Mucosa of descending colon (tissue), 3 donors: ENCODE results near the gene ARHGEF28. TPM values are rescaled to one million over a fixed set of nuclear protein-coding genes. Genes with fewer than 3 reads are reported as not detected.

Experiments
- ATAC-seq: fragments of 200-7000 bp; cut with Tn5 transposase; one replicate; pipeline ENCODE4 v1.9.1; 2020; ENCODE audit warnings: mild to moderate bottlenecking, moderate library complexity
- DNase-seq, 3 donors: peaks; one replicate each; pipeline ENCODE4 v3.0.0-alpha.2; 2020
- H3K36me3 ChIP-seq: fragments of 200-600 bp; one replicate; pipeline ENCODE4 v1.8.0; 2021; ENCODE audit warnings: low read depth, mild to moderate bottlenecking
- H3K4me1 ChIP-seq: fragments of 200-600 bp; one replicate; pipeline ENCODE4 v1.8.0; 2021; ENCODE audit warnings: low read depth, mild to moderate bottlenecking
- H3K4me3 ChIP-seq: fragments of 200-600 bp; one replicate; pipeline ENCODE4 v1.8.0; 2021; ENCODE audit warnings: mild to moderate bottlenecking
- H3K9me3 ChIP-seq: fragments of 200-600 bp; one replicate; pipeline ENCODE4 v1.8.0; 2021; ENCODE audit warnings: mild to moderate bottlenecking
- intact Hi-C, 2 donors: fragments of 100-400 bp; cut with DNase I in 1 of 2; cut with micrococcal nuclease in 1 of 2; formaldehyde crosslinking; loops; one replicate each; pipeline versions ENCODE4 v1.11.0 to v1.11.1; 2022; cut with DNase I, micrococcal nuclease
- long read RNA-seq, 2 donors: library from polyadenylated mRNA; unstranded; transcript quantifications; one replicate each; pipeline ENCODE4 v2.0.0, GENCODE V29; 2019 to 2021
- total RNA-seq, 3 donors: library from RNA; stranded (reverse); fragmentation: NEBNext Ultra II Directional in 2 of 3; extraction: Animal tissue kit (Norgen Biotek cat#: 25700) in 2 of 3; gene quantifications; one replicate each; pipeline versions ENCODE4 v1.2.1 to v1.2.4, GENCODE V29; 2021 to 2023
- TF ChIP-seq, protein P1 (sequence below): fragments of 200-600 bp; IDR thresholded peaks from one replicate; pipeline ENCODE4 v1.8.0; 2022; ENCODE audit warnings: antibody characterized with exemption, mild to moderate bottlenecking
- donor health status: DM: no; HTN: no; CAD: no; lungs with moderate emphysema.
- donor health status: DM: no; HTN: no; CAD: no.
- donor health status: DM: no; HTN: yes; CAD: no.

ARHGEF28 gene, protein sequence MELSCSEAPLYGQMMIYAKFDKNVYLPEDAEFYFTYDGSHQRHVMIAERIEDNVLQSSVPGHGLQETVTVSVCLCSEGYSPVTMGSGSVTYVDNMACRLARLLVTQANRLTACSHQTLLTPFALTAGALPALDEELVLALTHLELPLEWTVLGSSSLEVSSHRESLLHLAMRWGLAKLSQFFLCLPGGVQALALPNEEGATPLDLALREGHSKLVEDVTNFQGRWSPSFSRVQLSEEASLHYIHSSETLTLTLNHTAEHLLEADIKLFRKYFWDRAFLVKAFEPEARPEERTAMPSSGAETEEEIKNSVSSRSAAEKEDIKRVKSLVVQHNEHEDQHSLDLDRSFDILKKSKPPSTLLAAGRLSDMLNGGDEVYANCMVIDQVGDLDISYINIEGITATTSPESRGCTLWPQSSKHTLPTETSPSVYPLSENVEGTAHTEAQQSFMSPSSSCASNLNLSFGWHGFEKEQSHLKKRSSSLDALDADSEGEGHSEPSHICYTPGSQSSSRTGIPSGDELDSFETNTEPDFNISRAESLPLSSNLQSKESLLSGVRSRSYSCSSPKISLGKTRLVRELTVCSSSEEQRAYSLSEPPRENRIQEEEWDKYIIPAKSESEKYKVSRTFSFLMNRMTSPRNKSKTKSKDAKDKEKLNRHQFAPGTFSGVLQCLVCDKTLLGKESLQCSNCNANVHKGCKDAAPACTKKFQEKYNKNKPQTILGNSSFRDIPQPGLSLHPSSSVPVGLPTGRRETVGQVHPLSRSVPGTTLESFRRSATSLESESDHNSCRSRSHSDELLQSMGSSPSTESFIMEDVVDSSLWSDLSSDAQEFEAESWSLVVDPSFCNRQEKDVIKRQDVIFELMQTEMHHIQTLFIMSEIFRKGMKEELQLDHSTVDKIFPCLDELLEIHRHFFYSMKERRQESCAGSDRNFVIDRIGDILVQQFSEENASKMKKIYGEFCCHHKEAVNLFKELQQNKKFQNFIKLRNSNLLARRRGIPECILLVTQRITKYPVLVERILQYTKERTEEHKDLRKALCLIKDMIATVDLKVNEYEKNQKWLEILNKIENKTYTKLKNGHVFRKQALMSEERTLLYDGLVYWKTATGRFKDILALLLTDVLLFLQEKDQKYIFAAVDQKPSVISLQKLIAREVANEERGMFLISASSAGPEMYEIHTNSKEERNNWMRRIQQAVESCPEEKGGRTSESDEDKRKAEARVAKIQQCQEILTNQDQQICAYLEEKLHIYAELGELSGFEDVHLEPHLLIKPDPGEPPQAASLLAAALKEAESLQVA (N-terminal part only)
- total RNA-seq = 10 to 100 TPM in 2 of 3 donors, 1 to 10 TPM in 1; 5.4 to 21.7 (median 11.6) TPM
- long read RNA-seq, donor 1, partial matches to known transcripts = 1 of 3 reads
- long read RNA-seq, donor 1, other reads (novel, unspliced or antisense) = 2 of 3 reads
- long read RNA-seq, donor 2, partial matches to known transcripts = 1 of 3 reads
- long read RNA-seq, donor 2, other reads (novel, unspliced or antisense) = 2 of 3 reads

DNA sequence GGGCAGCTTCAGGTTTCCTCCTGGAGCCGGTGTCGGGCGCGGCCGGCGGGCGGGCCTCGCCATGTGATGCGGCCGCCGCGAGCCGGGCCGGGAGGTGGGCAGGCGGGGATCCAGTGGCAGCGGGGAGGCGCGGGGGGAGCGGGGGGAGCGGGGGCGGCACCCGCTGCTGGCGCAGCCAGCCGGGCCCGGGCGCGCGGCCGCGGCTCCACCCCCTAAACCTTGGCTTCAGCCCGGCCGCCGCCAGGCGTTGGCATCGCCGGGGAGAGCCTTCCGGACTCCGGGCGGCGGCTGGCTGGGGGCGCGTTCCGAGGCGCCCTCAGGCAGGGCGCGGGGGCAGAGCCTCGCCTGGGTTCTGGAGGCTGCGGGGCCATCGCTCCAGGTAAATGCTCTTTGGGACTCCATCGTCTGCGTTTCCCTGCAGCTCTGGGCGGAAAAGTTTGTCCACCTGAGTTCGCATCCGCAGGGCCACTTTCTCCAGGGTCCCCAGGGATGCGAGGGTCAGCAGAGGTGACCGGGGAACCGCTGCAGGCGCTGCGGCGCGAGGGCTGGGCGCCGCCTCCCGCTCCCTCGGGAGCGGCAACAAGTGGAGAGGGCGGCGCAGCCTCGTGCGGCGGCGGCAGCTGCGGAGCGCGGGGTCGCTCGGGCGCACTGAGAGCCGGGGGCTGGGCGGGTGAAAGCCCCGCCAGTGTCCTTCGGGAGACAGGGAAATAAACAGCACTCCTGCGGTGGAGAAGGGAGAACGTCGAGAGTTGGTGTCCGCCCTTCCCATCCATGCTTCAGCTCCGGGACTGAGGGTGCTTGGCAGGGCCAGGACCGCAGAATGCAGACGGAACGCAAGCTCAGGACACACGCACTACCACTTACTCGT is at the start of gene ARHGEF28:
ARHGEF28 (plus strand) TSS at position 253 of the 868 bp plus-strand sequence. CDS start 58,656 bp downstream, outside the sequence.
- intact Hi-C loops = no loop called here

DNA sequence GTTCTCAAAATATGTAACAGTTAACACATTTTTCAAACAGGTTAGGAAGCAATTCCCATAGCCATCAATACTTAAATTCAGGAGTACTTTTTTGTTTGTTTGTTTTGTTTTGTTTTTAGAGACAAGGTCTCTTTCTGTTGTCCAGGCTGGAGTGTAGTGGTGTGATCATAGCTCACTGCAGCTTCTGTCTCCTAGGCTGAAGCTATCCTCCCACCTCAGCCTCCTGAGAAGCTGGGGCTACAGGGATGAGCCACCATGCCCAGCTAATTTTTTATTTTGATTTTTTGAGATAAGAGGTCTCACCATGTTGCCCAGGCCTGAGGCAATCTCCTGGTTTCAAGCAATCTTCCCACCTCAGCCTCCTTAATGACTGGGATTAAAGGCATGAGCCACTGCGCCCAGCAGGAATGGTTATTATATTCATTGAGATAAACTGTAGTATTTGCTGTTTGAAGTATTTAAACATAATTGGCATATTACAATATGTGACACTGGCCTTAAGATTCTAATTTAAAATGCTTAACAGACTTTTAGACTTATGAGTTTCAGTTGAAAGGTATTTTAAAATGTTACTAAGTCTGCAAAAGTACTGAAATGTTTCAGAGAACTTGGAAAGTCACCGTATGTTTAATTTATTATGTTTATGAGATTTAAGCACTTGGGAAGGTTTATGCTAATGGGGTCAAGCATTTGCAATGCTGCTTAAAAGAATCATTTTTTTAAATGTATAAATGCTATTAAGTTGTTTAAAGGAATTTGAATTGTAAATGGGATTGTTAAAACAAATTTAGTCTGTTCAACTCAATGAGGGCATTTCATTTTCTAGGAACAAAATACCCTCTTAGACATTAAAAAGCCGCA is 43.5 kb upstream of the ARHGEF28 start:
- no peak for DNase-seq
- no peak for ATAC-seq
- TF ChIP-seq, protein P1, sequence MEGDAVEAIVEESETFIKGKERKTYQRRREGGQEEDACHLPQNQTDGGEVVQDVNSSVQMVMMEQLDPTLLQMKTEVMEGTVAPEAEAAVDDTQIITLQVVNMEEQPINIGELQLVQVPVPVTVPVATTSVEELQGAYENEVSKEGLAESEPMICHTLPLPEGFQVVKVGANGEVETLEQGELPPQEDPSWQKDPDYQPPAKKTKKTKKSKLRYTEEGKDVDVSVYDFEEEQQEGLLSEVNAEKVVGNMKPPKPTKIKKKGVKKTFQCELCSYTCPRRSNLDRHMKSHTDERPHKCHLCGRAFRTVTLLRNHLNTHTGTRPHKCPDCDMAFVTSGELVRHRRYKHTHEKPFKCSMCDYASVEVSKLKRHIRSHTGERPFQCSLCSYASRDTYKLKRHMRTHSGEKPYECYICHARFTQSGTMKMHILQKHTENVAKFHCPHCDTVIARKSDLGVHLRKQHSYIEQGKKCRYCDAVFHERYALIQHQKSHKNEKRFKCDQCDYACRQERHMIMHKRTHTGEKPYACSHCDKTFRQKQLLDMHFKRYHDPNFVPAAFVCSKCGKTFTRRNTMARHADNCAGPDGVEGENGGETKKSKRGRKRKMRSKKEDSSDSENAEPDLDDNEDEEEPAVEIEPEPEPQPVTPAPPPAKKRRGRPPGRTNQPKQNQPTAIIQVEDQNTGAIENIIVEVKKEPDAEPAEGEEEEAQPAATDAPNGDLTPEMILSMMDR = no peak
- H3K4me1 ChIP-seq = no peaks in the 10 kb centered on the region
- H3K36me3 ChIP-seq = peaks cover 6% of the 10 kb centered on the region
- no peaks in the 10 kb centered on the region for H3K9me3 ChIP-seq
- no peak overlapping the region for H3K4me3 ChIP-seq
- intact Hi-C loops = no loop called here

More for the DNA sequence above, at the start of gene ARHGEF28:
- Histone ChIP-seq H3K4me1 (no peaks in the 10 kb centered on the region), H3K9me3 (no peaks in the 10 kb centered on the region), H3K4me3 (peak within 1 kb of the TSS; percentile 6), H3K36me3 (no peaks in the 10 kb centered on the region)
- TF ChIP-seq, protein P1 = no peak
- DNase-seq (peak; percentile 77 to 86 (median 80)), ATAC-seq (peak; percentile 94)

DNA sequence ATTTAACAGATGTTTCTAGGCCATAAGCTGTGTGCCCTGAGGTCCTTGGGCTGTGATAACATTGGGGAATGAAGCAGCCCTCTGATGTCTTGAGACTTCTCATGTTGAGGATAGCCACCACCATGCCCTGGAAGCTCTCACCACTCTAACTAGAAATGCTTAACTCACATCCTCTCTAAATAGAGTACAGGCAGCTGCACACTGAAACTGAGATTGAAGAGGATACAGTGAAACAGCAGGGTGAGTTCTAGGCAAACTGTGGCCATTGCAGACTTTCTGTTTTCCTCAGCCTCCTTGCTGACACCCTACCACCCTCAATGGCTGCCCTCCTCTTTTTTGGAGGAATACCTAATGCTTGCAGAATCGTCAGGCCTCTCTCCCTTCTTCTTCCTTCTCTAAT is 38.1 kb upstream of the ARHGEF28 start:
- no peak overlapping the region for H3K4me3 ChIP-seq
- ATAC-seq (no peak), DNase-seq (no peak)
- H3K9me3 ChIP-seq = no peaks in the 10 kb centered on the region
- no peaks in the 10 kb centered on the region for H3K36me3 ChIP-seq
- TF ChIP-seq, protein P1 = no peak
- intact Hi-C loops = no loop called here
- no peaks in the 10 kb centered on the region for H3K4me1 ChIP-seq

DNA sequence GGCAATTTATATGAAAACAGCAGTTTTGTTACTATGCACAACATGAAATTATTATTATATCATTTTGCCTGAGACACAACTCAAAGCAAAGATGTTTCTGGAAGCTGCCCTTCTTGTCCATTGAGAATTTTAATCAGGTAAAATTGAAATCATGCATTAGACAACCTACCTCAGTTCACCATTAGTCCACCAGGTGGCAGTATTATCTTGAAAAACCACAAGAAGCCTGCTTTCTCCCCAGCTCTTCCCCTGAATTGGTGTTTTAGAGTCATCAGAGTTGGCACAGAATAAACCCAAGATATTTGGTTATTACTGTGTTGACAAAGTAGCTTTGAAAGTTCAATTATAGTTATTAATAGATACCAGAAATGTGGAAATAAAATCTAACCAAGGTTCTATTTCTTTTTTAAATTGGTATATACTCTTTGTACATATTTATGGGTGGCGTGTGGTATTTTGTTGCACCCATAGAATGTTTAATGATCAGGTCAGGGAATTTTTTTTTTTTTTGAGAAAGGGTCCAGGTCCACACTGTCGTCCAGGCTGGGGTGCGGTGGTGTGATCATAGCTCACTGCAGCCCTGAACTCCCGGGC is 34.8 kb upstream of the ARHGEF28 start:
- intact Hi-C loops = loop anchor here (5.0 kb wide), 1 partner anchor 201 kb away; no protein-coding TSS in a partner anchor
- no peak overlapping the region for H3K4me3 ChIP-seq
- peak; percentile 82 for ATAC-seq
- H3K36me3 ChIP-seq = no peaks in the 10 kb centered on the region
- H3K4me1 ChIP-seq = no peaks in the 10 kb centered on the region
- peak in 1 of 3 donors; percentile 89 for DNase-seq
- TF ChIP-seq, protein P1 = peak; percentile 62
- H3K9me3 ChIP-seq = no peaks in the 10 kb centered on the region
